Testis (tissue), 2 donors: Measurements from ENCODE around the gene SSC4D.

Source experiments
- POLR2A ChIP-seq: fragments of 450-650 bp; IDR thresholded peaks from one replicate; pipeline ENCODE4 v1.6.1; 2017; ENCODE audit warnings: antibody characterized with exemption, mild to moderate bottlenecking, moderate library complexity
- TF ChIP-seq, protein P1 (sequence below), 3 experiments: fragments of 450-650 bp in 2 of 3; fragments of 200-600 bp in 1 of 3; sonication (generic) in 1 of 3; IDR thresholded peaks; one replicate each; pipeline ENCODE4 v1.5.1; 2016 to 2019; ENCODE audit warnings: antibody characterized with exemption in 3 of 3, mild to moderate bottlenecking in 2 of 3, moderate library complexity in 1 of 3

- no peak for TF ChIP-seq POLR2A
- TF ChIP-seq, protein P1, sequence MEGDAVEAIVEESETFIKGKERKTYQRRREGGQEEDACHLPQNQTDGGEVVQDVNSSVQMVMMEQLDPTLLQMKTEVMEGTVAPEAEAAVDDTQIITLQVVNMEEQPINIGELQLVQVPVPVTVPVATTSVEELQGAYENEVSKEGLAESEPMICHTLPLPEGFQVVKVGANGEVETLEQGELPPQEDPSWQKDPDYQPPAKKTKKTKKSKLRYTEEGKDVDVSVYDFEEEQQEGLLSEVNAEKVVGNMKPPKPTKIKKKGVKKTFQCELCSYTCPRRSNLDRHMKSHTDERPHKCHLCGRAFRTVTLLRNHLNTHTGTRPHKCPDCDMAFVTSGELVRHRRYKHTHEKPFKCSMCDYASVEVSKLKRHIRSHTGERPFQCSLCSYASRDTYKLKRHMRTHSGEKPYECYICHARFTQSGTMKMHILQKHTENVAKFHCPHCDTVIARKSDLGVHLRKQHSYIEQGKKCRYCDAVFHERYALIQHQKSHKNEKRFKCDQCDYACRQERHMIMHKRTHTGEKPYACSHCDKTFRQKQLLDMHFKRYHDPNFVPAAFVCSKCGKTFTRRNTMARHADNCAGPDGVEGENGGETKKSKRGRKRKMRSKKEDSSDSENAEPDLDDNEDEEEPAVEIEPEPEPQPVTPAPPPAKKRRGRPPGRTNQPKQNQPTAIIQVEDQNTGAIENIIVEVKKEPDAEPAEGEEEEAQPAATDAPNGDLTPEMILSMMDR (IDR thresholded peaks at IDR 0.05), result peak; percentile 60 to 96 (median 89)
These were observed 50.2 kb downstream of the SSC4D start for GRCh38 chr7:76359111-76359977.
